GM23338 (cell line): ENCODE data around the gene LGR5. TPM values are rescaled to one million over a fixed set of nuclear protein-coding genes. Genes with fewer than 3 reads are reported as not detected.

ENCODE experiments used
- ATAC-seq: fragments of 200-7000 bp; cut with Tn5 transposase; 3 replicates; pipeline ENCODE4 v1.9.1; 2020
- DNase-seq: peaks from one replicate; pipeline ENCODE4 v3.0.0-alpha.2; 2015; ENCODE audit warnings: low spot score
- H2AFZ ChIP-seq: fragments of 200-600 bp; sonication (generic); 2 replicates; pipeline ENCODE4 v1.8.0; 2016; ENCODE audit warnings: antibody characterized with exemption, mild to moderate bottlenecking, moderate library complexity
- H3F3A ChIP-seq: fragments of 200-600 bp; sonication (generic); replicated peaks from 2 replicates; pipeline ENCODE4 v1.8.0; 2017; ENCODE audit warnings: antibody characterized with exemption, mixed run types, low read depth
- H3K27ac ChIP-seq: fragments of 200-600 bp; sonication (generic); 2 replicates; pipeline ENCODE4 v1.6.1; 2016; ENCODE audit warnings: low read depth
- H3K27me3 ChIP-seq: fragments of 200-600 bp; sonication (generic); 2 replicates; pipeline ENCODE4 v1.8.0; 2016; ENCODE audit warnings: mild to moderate bottlenecking, mixed run types, moderate library complexity; ENCODE audit not compliant: insufficient read depth
- H3K36me3 ChIP-seq: fragments of 200-600 bp; sonication (generic); 2 replicates; pipeline ENCODE4 v1.8.0; 2016; ENCODE audit warnings: mild to moderate bottlenecking; ENCODE audit not compliant: insufficient read depth
- H3K4me1 ChIP-seq: fragments of 200-600 bp; sonication (generic); 2 replicates; pipeline ENCODE4 v1.8.0; 2016; ENCODE audit warnings: mild to moderate bottlenecking, moderate library complexity; ENCODE audit not compliant: insufficient read depth
- H3K4me2 ChIP-seq: fragments of 200-600 bp; sonication (generic); 2 replicates; pipeline ENCODE4 v1.7.1; 2017; ENCODE audit warnings: mixed run types
- H3K4me3 ChIP-seq: fragments of 200-600 bp; sonication (generic); 2 replicates; pipeline ENCODE4 v1.6.1; 2016; ENCODE audit warnings: mixed run types
- H3K79me2 ChIP-seq: fragments of 200-600 bp; sonication (generic); replicated peaks from 2 replicates; pipeline ENCODE4 v1.8.0; 2017; ENCODE audit warnings: mild to moderate bottlenecking; ENCODE audit not compliant: insufficient read depth
- H3K9me2 ChIP-seq: fragments of 200-600 bp; sonication (generic); 2 replicates; pipeline ENCODE4 v1.8.0; 2017; ENCODE audit not compliant: insufficient read depth
- H4K20me1 ChIP-seq: fragments of 200-600 bp; sonication (generic); replicated peaks from 2 replicates; pipeline ENCODE4 v1.8.0; 2017; ENCODE audit warnings: mild to moderate bottlenecking; ENCODE audit not compliant: insufficient read depth
- H3K27ac Mint-ChIP-seq: 2 replicates; pipeline ENCODE4 v1.8.0; 2020; ENCODE audit warnings: inconsistent platforms, mild to moderate bottlenecking, moderate library complexity, mixed read lengths
- H3K27me3 Mint-ChIP-seq: 3 replicates; pipeline ENCODE4 v1.8.0; 2022; ENCODE audit warnings: low read depth, mild to moderate bottlenecking, moderate library complexity, mixed read lengths, inconsistent platforms; ENCODE audit not compliant: insufficient read depth, poor library complexity
- H3K36me3 Mint-ChIP-seq: 3 replicates; pipeline ENCODE4 v1.8.0; 2021; ENCODE audit warnings: low read depth, mild to moderate bottlenecking, inconsistent platforms, moderate library complexity, mixed read lengths
- H3K4me1 Mint-ChIP-seq: 3 replicates; pipeline ENCODE4 v1.8.0; 2020; ENCODE audit warnings: mild to moderate bottlenecking, inconsistent platforms, mixed read lengths
- H3K4me3 Mint-ChIP-seq: 3 replicates; pipeline ENCODE4 v1.8.0; 2021; ENCODE audit warnings: moderate library complexity, mild to moderate bottlenecking, inconsistent platforms, mixed read lengths
- H3K9me3 Mint-ChIP-seq: 3 replicates; pipeline ENCODE4 v1.8.0; 2020; ENCODE audit warnings: moderate library complexity, mild to moderate bottlenecking, inconsistent platforms, mixed read lengths
- CTCF ChIP-seq, 2 experiments: fragments of 200-600 bp in 1 of 2; sonication (generic) in 1 of 2; conservative IDR thresholded peaks; 2 replicates each; pipeline versions ENCODE4 v1.5.1 to v1.6.1; 2016 to 2017; ENCODE audit warnings: antibody characterized with exemption in 2 of 2, low read depth in 2 of 2, mild to moderate bottlenecking in 2 of 2, moderate library complexity in 1 of 2
- EZH2 ChIP-seq: fragments of 200-600 bp; sonication (generic); IDR thresholded peaks from one replicate; pipeline ENCODE4 v1.8.0; 2017; ENCODE audit warnings: antibody characterized with exemption, mild to moderate bottlenecking, low read depth; ENCODE audit not compliant: unreplicated experiment
- EZH2phosphoT487 ChIP-seq: fragments of 200-600 bp; sonication (generic); IDR thresholded peaks from one replicate; pipeline ENCODE4 v1.8.1; 2018; ENCODE audit warnings: antibody characterized with exemption; ENCODE audit not compliant: unreplicated experiment
- JUNB ChIP-seq: IDR thresholded peaks from one replicate; pipeline ENCODE4 v1.6.1; 2016; ENCODE audit warnings: antibody characterized with exemption; ENCODE audit not compliant: unreplicated experiment
- NANOG ChIP-seq: IDR thresholded peaks from 2 replicates; pipeline ENCODE4 v1.6.1; 2016; ENCODE audit warnings: antibody characterized with exemption, borderline replicate concordance
- POLR2AphosphoS5 ChIP-seq: IDR thresholded peaks from 2 replicates; pipeline ENCODE4 v1.6.1; 2016; ENCODE audit warnings: antibody characterized with exemption, low read depth
- ZNF114 ChIP-seq: fragments of 250-450 bp; sonication (Bioruptor Pico); IDR thresholded peaks from 2 replicates; pipeline ENCODE4 v1.5.0; 2020; ENCODE audit warnings: mild to moderate bottlenecking, moderate library complexity
- polyA plus RNA-seq: library from polyadenylated mRNA; unstranded; fragments of >200 nt; fragmentation: Nextera tagmentation; extraction: Ambion mirVana; gene quantifications from 2 replicates; pipeline ENCODE4 v1.2.1, GENCODE V29; 2016
- total RNA-seq: library from RNA; depleted of rRNA; stranded (reverse); fragments of >200 nt; shearing (Covaris generic); gene quantifications from 2 replicates; pipeline ENCODE4 v1.2.3, GENCODE V29; 2014
- TF ChIP-seq, protein P1 (sequence below): fragments of 250-450 bp; sonication (Bioruptor Pico); IDR thresholded peaks from 2 replicates; pipeline ENCODE4 v1.5.0; 2020; ENCODE audit warnings: mild to moderate bottlenecking, moderate library complexity
- TF ChIP-seq, protein P2 (sequence below): IDR thresholded peaks from 2 replicates; pipeline ENCODE4 v1.6.1; 2016; ENCODE audit warnings: antibody characterized with exemption

LGR5 gene
- total and polyA plus RNA-seq, 2 experiments from 2014 or later = 0.17 to 0.26 TPM

DNA sequence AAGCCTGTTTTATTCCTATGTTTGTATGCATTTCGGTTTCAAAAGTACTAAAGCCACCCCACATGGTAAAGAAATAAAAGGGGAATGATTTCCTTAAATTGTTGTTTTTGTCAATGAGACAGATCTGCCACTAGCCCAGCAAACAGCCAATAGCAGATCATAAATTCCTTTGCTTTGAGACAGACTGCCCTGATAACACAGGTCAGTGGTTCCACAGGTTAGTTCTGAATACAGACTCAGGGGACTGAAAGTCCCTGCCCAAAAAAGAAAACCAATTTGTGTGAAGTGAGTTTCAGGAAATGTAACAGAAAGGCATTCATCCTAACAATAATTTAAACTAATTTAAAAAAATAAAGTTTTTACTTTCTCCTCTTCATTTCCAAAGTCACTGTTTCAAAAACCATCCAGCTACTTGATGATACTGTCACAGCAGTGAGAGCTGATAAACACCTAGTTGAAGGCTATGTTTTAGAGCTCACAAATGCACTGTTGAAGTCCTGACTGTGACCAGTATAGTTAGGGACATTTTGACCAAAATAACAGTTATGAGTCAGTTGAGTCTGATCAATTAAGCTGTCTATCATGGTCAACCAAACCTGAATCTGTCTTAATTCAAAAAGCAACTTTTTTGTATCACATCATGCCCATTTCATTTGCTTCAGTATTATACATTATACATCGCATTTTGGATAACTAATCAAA, 77.7 kb downstream of the LGR5 start (continued):
- no peak for TF ChIP-seq CTCF (conservative IDR thresholded peaks at IDR 0.05; ENCODE audit: low read depth in 2 of 2)
- no peak for TF ChIP-seq EZH2

DNA sequence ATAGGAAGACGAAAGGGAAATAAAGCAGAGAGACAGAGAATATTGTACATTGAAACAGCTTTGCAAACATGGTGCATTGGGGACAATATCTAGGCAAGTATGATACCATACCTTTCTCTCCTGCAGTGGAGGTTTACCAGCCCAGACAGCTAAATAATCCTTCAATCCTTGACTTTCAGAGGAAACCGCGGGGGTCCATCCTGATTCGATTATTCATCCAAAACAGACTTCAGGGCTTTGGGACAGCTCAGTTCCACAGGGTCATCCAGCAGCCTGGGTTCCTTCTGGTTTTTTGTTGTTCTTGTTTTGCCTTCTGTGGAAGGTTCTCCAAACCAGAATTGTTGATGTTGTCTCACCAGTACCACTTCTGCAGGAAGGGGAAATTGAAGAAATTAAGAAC, 81.5 kb downstream of the LGR5 start:
- DNase-seq (peak; percentile 51), ATAC-seq (no peak; the same call in 2 of the 3 replicates)
- Mint-ChIP-seq H3K27ac (no peak overlapping the region), H3K4me1 (peaks cover 8% of the 10 kb centered on the region), H3K4me3 (no peak overlapping the region), H3K36me3 (no peaks in the 10 kb centered on the region; the same call in 2 of the 3 replicates), H3K27me3 (no peaks in the 10 kb centered on the region), H3K9me3 (no peaks in the 10 kb centered on the region)
- Histone ChIP-seq H4K20me1 (no peaks in the 10 kb centered on the region), H3K4me2 (no peak overlapping the region), H3K4me1 (peaks cover 5% of the 10 kb centered on the region; the same call in 1 of the 2 replicates), H3K79me2 (no peaks in the 10 kb centered on the region), H3K27ac (no peak overlapping the region), H3K4me3 (no peak overlapping the region), H3K27me3 (no peaks in the 10 kb centered on the region), H3K36me3 (no peaks in the 10 kb centered on the region), H2AFZ (no peak overlapping the region), H3K9me2 (0 out of 2 replicates have a peak, but pooled peaks cover 4% of the 10 kb centered on the region), H3F3A (no peaks in the 10 kb centered on the region)
- TF ChIP-seq EZH2phosphoT487 = no peak
- TF ChIP-seq ZNF114 = no peak
- TF ChIP-seq POLR2AphosphoS5 = no peak
- TF ChIP-seq, protein P1, sequence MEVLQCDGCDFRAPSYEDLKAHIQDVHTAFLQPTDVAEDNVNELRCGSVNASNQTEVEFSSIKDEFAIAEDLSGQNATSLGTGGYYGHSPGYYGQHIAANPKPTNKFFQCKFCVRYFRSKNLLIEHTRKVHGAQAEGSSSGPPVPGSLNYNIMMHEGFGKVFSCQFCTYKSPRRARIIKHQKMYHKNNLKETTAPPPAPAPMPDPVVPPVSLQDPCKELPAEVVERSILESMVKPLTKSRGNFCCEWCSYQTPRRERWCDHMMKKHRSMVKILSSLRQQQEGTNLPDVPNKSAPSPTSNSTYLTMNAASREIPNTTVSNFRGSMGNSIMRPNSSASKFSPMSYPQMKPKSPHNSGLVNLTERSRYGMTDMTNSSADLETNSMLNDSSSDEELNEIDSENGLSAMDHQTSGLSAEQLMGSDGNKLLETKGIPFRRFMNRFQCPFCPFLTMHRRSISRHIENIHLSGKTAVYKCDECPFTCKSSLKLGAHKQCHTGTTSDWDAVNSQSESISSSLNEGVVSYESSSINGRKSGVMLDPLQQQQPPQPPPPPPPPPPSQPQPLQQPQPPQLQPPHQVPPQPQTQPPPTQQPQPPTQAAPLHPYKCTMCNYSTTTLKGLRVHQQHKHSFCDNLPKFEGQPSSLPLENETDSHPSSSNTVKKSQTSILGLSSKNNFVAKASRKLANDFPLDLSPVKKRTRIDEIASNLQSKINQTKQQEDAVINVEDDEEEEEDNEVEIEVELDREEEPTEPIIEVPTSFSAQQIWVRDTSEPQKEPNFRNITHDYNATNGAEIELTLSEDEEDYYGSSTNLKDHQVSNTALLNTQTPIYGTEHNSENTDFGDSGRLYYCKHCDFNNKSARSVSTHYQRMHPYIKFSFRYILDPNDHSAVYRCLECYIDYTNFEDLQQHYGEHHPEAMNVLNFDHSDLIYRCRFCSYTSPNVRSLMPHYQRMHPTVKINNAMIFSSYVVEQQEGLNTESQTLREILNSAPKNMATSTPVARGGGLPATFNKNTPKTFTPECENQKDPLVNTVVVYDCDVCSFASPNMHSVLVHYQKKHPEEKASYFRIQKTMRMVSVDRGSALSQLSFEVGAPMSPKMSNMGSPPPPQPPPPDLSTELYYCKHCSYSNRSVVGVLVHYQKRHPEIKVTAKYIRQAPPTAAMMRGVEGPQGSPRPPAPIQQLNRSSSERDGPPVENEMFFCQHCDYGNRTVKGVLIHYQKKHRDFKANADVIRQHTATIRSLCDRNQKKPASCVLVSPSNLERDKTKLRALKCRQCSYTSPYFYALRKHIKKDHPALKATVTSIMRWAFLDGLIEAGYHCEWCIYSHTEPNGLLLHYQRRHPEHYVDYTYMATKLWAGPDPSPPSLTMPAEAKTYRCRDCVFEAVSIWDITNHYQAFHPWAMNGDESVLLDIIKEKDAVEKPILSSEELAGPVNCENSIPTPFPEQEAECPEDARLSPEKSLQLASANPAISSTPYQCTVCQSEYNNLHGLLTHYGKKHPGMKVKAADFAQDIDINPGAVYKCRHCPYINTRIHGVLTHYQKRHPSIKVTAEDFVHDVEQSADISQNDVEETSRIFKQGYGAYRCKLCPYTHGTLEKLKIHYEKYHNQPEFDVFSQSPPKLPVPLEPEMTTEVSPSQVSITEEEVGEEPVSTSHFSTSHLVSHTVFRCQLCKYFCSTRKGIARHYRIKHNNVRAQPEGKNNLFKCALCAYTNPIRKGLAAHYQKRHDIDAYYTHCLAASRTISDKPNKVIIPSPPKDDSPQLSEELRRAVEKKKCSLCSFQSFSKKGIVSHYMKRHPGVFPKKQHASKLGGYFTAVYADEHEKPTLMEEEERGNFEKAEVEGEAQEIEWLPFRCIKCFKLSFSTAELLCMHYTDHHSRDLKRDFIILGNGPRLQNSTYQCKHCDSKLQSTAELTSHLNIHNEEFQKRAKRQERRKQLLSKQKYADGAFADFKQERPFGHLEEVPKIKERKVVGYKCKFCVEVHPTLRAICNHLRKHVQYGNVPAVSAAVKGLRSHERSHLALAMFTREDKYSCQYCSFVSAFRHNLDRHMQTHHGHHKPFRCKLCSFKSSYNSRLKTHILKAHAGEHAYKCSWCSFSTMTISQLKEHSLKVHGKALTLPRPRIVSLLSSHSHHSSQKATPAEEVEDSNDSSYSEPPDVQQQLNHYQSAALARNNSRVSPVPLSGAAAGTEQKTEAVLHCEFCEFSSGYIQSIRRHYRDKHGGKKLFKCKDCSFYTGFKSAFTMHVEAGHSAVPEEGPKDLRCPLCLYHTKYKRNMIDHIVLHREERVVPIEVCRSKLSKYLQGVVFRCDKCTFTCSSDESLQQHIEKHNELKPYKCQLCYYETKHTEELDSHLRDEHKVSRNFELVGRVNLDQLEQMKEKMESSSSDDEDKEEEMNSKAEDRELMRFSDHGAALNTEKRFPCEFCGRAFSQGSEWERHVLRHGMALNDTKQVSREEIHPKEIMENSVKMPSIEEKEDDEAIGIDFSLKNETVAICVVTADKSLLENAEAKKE (CRISPR knock-in tag) = no peak
- TF ChIP-seq EZH2 = no peak
- TF ChIP-seq, protein P2, sequence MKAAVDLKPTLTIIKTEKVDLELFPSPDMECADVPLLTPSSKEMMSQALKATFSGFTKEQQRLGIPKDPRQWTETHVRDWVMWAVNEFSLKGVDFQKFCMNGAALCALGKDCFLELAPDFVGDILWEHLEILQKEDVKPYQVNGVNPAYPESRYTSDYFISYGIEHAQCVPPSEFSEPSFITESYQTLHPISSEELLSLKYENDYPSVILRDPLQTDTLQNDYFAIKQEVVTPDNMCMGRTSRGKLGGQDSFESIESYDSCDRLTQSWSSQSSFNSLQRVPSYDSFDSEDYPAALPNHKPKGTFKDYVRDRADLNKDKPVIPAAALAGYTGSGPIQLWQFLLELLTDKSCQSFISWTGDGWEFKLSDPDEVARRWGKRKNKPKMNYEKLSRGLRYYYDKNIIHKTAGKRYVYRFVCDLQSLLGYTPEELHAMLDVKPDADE = no peak
- no peak for TF ChIP-seq JUNB
- no peak for TF ChIP-seq CTCF (conservative IDR thresholded peaks at IDR 0.05; ENCODE audit: low read depth in 2 of 2)
- no peak for TF ChIP-seq NANOG
